AG20443 (cell line): ENCODE data around the gene CCDC154.

Experiments
- DNase-seq: peaks from one replicate; pipeline ENCODE4 v3.0.0; 2012; ENCODE audit warnings: low spot score, mixed read lengths

Gene CCDC154

GRCh38 chr16:1393613-1394176 is 50.7 kb downstream of the CCDC154 start:
- no peak for DNase-seq

- no peak for DNase-seq
These were observed 51.5 kb downstream of the CCDC154 start for GRCh38 chr16:1392826-1393225.

GRCh38 chr16:1390239-1390779 is 54.0 kb downstream of the CCDC154 start:
- DNase-seq: no peak

GRCh38 chr16:1389762-1390161 is 54.6 kb downstream of the CCDC154 start:
- no peak for DNase-seq

- DNase-seq: no peak
These were observed 57.0 kb downstream of the CCDC154 start for GRCh38 chr16:1387331-1387730.

- DNase-seq: no peak
These were observed 59.1 kb downstream of the CCDC154 start for GRCh38 chr16:1385232-1385631.
